A549 treated with dexamethasone at 1 μM for 4 hours (cell line): ENCODE measurements around the gene TAF12. TPM values are rescaled to one million over a fixed set of nuclear protein-coding genes. Genes with fewer than 3 reads are reported as not detected.

Source experiments
- total RNA-seq: library from RNA; stranded (reverse); fragments of 200-300 nt; extraction: Qiagen RNA extraction; gene quantifications from 5 replicates; pipeline ENCODE4 v1.2.3, GENCODE V29; 2022

The TAF12 gene, protein sequence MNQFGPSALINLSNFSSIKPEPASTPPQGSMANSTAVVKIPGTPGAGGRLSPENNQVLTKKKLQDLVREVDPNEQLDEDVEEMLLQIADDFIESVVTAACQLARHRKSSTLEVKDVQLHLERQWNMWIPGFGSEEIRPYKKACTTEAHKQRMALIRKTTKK
- total RNA-seq = 12.5 to 13.5 TPM (median 13.0 TPM) in 5 replicates

DNA sequence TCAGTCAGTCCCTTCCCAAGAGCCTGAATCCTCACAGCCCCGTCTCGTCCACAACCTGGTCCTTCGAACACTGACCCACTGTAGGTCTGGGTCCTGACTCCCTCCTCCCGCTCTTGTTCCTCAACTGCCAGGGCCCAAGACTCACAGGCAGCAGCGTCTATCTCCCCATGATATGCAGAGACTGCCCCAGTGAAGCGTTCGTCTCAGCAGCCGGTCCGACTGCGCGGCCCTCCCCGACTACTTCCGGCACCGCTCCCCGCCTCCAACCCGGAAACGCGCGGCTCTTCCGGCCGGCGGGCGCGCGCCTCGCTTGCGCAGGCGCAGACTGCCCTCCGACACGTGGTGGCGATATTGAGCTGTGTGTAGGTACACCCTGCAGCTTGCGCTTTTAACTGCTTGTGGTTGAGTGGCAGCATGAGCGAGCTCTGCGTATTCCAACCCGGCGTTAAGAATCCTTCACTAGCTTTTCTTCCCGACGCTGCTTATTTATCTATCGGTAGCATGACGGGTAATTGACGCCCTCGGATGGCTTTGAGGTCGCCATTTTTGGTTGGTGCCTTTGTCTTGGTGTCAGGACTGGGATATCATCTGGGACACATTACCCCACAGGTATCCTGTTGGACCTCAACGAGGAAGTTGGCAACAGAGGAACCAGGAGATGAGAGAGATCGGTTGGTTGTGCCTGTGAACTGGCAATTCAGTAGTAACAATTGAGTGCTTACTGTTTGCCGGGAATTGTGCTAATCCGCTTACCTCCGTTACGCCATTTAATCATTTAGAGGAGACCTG lies at the start of gene TAF12:
TSS of gene TAF12 (minus strand) at position 221 of the 789 bp plus-strand sequence. CDS start 20,986 bp downstream, outside the sequence.

DNA sequence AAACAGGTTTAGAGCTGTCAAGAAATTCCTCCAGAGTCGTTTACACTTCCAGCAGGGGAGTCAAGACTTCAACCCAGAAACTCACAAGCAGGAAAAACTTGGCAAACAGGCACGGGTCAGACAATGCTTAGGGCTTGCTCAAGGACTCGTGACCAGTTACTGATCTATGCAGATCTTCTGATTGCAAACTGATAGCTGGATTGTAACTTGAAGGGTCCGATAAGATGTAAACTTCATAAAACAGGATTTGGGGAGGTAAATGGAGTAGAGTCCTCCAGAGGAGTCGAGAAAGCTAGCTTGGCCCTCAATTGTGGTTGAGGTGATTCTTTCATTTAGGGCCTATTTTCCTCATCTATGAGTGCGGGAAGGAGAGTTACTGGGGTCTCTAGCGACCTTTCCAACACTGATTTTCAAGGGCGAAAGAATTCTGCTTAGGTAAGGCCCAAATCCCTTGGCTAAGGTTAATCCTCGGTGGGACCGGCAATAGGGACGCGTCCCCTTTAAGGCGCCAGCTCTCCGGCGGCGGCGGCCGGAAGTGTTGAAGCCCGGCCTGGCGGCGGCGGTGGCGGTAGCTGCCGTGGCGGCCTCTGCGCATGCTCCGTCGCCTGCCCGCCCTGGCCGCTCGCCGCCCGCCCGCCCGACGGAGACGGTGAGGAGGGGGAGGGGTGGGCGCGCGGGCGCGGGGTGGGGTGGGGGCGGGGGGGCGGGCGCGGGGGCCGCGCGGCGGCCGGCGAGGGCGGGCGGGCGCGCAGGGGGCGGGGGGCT lies 25.5 kb upstream of the TAF12 start, which contains the start of gene GMEB1:
TSS of gene GMEB1 (plus strand) at position 594 of the 765 bp plus-strand sequence. CDS start 14,829 bp downstream, outside the sequence.

DNA sequence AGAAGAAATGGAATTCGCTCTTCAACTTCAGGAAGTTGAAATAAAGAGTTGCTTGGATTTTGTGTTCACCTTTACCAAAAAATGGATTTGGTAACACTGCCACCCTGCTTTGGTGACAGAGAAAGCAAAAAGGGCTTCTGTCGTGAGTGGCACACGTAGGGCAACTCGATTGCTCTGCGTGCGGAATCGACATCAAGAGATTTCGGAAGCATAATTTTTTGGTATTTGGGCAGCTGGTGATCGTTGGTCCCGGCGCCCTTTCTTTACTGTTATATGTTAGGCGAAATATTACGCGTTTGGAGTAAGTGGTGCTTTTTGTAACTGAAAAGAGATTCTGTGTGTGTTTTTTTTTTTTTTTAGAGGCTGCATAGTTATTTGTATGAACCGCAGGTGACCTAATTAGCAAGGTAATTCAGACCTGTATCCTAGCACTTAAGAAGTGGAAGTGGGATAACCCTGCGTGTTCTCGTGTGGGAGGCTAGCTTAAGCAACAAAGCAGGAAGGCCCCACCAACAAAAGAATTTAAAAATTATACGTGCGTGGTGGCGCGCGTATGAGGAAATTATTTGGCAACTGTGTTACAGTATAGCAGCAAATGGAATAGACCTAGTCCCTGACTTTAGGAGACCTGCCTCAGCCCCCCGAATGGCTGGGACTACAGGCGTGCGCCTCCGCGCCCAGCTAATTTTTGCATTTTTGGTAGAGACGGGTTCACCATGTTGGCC lies 5.8 kb upstream of the TAF12 start, which contains the start of gene RNU11:
TSS of gene RNU11 (plus strand) at position 127 of the 725 bp plus-strand sequence.

DNA sequence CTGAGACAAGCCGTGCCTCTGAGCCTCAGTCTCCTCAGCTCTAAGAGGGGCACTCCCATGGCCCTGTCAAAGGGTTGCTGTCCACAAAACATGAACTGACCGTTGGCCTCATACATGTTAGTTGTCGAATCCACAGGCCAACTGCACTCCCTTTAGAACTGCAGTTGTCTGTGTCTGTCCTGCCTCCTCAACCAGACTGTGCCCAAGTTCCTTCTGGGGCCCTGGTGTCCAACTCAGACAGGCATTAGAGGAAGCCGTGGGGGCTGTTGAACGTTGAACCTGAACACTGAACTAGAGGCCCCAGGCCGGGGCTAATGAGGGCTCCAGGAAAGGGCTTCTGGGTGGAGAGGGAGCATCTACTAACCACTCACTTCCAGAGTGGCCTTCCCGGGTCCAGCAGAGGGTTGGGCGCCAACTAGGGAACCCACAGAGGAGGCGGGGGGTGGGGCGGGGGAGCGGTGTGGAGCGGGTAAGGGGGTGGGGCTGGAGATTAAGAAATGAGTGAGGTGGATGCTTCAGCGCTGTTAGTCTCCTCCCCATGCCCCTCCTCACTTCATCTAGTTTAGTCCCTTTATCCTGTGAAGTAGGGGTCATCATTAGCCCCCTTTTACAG lies 51.1 kb downstream of the TAF12 start, which contains the start of gene RAB42:
TSS of gene RAB42 (plus strand) at position 558 of the 613 bp plus-strand sequence. CDS start 247 bp downstream, outside the sequence.

Other genes with a start within 250 kb of the TAF12 start
- 65.9 to 83.3 TPM (median 77.5 TPM) in 5 replicates for gene RCC1, start 137.0 kb downstream of the TAF12 start, total RNA-seq
- gene TRNAU1AP, start 90.0 kb downstream of the TAF12 start, total RNA-seq = 21.1 to 25.4 TPM (median 22.8 TPM) in 5 replicates
- 2.5 to 4.0 TPM (median 3.1 TPM) in 5 replicates for gene RAB42, start 50.8 kb downstream of the TAF12 start, total RNA-seq
- not detected in 5 replicates for gene RNU11, start 5.5 kb upstream of the TAF12 start, total RNA-seq
- 4.7 to 7.3 TPM (median 6.9 TPM) in 5 replicates for gene GMEB1, start 25.7 kb upstream of the TAF12 start, total RNA-seq
- gene YTHDF2, start 93.9 kb upstream of the TAF12 start, total RNA-seq = 53.1 to 62.2 TPM (median 54.6 TPM) in 5 replicates
- 0.01 to 0.02 TPM (median 0.02 TPM) in 4 of 5 replicates, not detected in the other for gene OPRD1, start 169.1 kb upstream of the TAF12 start, total RNA-seq